Prostate gland (tissue), 2 donors: ENCODE measurements around the gene SF3A1.

Source experiments
- POLR2A ChIP-seq: fragments of 450-650 bp; IDR thresholded peaks from one replicate; pipeline ENCODE4 v1.6.1; 2016; ENCODE audit warnings: antibody characterized with exemption, mild to moderate bottlenecking
- POLR2AphosphoS5 ChIP-seq: sonication (generic); formaldehyde crosslinking; IDR thresholded peaks from one replicate; pipeline ENCODE4 v1.6.1; 2017; ENCODE audit warnings: antibody characterized with exemption
- TF ChIP-seq, protein P1 (sequence below), 4 experiments: fragments of 200-600 bp in 2 of 4; fragments of 450-650 bp in 2 of 4; sonication (generic) in 2 of 4; IDR thresholded peaks; 1 replicate in 3 of 4; 2 replicates in 1 of 4; pipeline ENCODE4 v1.5.1; 2016 to 2019; ENCODE audit warnings: antibody characterized with exemption in 4 of 4, mild to moderate bottlenecking in 2 of 4, moderate library complexity in 2 of 4

DNA sequence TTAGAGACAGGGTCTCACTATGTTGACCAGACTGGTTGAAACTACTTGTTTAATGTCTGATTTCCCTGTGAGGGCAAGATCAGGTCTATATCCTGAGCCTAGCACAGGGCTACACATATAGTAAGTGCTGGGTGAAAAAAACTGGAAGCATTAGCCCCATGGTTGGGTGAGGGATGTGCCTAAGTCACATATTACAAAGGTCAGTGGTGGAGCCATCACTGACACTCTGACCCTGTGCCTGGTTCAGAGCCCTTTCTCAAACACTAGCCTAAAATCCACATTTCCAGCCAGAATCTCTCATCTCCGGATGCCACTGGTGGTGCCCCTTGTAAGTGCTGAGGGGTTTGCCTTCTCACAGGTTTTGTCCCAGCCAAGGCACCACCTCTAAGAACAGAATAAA, 38.9 kb downstream of the SF3A1 start:
- TF ChIP-seq POLR2A (no peak), POLR2AphosphoS5 (no peak)
- TF ChIP-seq, protein P1, sequence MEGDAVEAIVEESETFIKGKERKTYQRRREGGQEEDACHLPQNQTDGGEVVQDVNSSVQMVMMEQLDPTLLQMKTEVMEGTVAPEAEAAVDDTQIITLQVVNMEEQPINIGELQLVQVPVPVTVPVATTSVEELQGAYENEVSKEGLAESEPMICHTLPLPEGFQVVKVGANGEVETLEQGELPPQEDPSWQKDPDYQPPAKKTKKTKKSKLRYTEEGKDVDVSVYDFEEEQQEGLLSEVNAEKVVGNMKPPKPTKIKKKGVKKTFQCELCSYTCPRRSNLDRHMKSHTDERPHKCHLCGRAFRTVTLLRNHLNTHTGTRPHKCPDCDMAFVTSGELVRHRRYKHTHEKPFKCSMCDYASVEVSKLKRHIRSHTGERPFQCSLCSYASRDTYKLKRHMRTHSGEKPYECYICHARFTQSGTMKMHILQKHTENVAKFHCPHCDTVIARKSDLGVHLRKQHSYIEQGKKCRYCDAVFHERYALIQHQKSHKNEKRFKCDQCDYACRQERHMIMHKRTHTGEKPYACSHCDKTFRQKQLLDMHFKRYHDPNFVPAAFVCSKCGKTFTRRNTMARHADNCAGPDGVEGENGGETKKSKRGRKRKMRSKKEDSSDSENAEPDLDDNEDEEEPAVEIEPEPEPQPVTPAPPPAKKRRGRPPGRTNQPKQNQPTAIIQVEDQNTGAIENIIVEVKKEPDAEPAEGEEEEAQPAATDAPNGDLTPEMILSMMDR (IDR thresholded peaks at IDR 0.05), result no peak
